Germinal center (tissue), 1 donor: ENCODE results near the gene PRDM2.

Experiments
- DNase-seq: peaks from one replicate; pipeline ENCODE4 v3.0.0; 2012; ENCODE audit warnings: mixed read lengths, low spot score

Gene PRDM2

DNA sequence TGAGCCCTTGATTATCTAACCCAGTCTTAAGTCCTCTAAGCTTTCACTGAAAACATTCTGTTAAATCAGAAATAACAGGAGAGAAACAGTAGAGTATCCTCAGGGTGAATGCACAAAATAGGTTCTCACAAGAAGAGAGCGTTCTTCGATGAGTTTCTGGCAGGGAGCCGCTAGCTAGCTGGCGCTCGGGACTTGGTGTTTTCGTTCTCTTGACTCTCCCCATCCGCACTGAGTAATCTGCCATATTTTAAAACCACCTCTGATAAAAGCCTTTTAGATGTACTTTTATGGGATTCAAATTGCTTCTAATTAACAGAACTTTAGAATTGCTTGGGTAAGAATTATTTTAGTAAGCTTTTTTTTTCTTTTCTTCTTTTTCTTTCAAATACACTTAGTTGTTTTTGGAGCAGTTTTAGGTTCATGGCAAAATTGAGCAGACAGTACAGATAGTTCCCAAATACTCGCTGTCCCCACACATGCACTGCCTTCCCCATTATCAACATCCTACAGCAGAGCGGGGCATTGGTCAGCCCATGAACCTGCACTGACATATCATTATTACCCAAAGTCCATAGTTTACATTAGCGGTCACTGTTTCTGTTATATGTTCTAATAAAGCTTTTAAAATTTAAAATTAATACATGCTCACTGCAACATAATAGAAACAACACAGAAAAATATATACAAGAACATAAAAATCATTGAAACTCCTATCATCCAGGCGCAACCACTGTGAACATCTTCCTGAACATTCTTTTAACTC lies 35.4 kb downstream of the PRDM2 start:
- no peak for DNase-seq

DNA sequence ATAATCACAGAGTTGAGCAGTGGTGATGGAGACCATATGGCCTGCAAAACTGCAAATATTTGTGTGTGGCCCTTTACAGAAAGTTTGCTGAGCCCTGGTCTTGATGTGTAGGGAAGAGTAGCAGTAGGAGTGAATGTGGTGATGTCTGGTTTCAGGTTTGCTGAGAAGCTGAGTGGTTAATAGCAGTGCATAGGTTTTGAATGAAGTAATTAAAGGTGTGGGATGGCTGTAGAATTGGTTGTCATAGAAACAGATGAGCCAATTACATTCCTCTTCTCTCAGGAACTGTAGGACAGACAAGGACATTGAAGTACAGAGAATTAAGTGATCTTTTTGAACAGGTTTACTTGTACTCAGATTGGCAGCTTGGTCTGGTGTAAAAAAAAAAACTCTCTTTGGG lies 37.4 kb downstream of the PRDM2 start:
- DNase-seq = no peak

DNA sequence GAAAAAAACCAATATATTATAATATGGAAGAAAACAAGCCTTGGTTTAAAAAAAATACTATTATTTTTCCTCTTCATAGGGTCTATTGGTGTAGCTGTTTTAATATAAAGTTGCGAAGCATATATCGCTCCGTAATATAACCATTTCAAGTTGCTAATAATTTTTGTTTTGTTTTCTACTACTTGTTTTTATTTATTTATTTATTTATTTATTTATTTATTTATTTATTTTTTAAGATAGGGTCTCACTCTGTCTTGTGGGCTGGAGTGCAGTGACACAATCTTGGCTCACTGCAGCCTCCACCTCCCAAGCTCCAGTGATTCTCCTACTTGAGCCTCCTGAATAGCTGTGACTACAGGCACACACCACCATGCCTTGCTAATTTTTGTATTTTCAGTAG lies 46.4 kb downstream of the PRDM2 start:
- DNase-seq = no peak

DNA sequence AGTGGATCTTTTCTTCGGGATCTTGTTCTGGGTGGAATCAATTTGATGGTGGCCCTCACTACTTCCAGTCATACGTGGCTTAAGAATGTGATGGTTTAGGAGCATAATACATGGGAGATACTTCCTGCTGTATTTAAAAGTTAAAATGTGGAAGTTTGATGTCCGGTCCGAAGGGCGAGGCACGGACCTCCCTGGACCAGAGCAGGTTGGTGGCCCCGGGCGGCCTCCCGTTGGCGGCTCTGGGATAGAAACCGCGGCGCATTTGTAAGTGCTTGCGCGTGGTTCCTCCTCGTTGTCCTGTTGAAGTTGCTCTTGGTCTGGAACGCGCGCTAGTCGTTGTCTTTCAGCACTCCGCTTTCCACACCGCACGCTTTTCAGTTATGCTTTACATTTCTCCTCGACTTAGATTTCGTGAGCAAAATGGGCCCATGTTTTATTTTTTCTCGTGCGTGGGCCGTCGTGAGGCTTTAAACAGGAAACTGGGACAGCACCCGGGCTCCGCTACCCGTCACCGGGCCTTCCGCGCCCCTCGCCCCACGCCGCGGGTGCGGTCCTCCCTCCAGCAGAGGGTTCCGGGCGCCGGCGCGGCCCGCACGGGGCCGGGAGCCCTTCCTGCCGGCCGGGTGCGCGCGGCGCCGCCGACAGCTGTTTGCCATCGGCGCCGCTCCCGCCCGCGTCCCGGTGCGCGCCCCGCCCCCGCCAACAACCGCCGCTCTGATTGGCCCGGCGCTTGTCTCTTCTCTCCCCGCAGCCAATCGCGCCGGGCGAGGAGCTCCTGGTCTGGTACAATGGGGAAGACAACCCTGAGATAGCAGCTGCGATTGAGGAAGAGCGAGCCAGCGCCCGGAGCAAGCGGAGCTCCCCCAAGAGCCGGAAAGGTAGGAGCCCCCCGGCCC lies 48.9 kb downstream of the PRDM2 start:
- peak; percentile 99 for DNase-seq

DNA sequence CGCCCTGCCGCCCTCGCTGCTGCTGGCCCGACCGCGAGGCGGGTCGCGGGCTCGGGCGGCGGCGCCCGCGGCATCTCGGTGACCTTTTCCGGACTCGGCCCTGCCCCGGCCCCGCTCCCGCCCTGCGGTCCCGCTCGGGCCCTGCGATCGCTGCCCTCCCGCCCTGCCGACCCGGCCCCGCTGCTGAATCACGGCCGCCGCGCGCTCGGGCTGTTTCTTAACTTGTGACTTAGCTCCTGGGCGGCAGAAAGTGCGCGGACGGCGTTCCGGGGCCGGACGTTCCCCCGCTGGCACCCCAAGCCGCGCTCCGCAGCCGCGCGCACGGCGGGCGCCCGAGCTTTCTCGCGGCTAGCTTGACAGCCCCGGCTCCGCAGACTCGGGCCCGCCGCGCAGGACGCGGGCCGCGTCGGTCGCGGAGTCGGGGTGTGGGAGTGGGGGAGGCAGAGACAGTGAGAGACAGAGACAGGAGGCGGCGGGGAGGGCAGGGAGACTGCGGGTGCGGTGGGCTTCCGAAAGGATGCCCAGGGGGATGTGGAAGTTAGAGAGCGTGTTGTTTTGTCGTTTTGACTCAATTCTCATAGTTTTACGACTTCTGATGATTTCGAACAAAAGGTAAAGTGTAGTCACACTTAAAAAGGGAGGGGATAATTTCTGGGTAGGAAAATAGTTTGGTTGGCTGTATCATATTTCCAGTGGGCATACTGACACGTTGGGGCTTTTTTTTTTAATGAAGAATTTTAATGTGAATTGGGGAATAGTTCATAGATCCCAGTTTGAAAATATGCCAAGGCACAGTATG lies 49.8 kb downstream of the PRDM2 start:
- DNase-seq = peak; percentile 50

DNA sequence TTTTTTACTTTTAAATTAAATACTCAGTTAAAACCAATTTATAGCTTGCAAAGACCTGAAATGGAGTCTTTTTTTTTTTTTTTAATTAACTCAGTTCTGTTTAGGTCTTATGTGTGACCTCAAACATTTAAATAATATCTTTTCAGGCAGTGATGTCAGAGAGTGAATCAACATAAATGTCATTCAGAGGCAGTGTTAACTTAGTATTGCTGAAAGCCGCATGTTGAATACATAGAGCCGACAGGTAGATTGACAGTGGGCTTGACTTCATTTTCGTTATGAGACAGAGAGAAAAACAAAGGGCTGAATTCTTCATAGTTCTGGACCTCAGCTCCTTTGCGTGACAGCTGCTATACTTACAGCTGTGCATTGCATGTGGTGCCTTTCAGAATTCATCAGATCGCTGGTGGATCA lies 51.5 kb downstream of the PRDM2 start:
- DNase-seq = no peak

DNA sequence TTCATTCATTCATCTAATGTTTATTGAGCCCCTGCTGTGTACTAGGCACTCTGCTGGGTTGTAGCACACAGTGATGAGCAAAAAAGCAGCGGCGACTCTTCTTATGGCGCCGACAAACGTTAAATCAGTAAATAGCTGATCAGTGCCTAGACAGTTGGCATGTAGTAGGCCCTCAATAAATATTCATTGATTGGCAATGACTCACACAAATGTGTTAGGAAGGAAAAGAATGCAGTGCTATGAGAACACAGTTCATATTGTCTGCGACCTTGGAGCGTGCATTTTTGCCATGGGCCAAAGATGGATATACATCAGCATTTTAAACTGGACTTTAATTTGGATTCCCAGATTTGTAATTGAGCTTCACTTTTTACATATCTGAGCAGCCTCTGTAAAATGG lies 52.0 kb downstream of the PRDM2 start:
- DNase-seq = no peak

DNA sequence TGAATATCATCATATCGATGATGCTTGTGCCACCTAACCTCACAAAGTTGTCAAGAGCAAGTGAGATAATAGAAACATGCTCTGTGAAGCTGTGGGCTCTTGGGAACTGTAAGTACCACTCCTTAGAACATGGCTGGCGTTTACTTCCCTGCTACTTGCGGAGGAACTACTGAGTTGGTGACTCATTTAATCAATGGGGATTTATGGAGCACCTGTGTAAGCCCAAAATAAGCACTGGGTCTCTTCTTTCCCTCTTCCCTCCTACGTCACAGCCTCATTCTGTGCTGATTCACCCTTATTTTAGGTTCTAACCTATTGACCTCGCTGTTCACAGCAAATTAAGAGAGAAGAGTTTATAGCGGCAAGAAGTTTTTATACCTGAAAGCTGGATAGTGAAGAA lies 52.9 kb downstream of the PRDM2 start:
- no peak for DNase-seq

DNA sequence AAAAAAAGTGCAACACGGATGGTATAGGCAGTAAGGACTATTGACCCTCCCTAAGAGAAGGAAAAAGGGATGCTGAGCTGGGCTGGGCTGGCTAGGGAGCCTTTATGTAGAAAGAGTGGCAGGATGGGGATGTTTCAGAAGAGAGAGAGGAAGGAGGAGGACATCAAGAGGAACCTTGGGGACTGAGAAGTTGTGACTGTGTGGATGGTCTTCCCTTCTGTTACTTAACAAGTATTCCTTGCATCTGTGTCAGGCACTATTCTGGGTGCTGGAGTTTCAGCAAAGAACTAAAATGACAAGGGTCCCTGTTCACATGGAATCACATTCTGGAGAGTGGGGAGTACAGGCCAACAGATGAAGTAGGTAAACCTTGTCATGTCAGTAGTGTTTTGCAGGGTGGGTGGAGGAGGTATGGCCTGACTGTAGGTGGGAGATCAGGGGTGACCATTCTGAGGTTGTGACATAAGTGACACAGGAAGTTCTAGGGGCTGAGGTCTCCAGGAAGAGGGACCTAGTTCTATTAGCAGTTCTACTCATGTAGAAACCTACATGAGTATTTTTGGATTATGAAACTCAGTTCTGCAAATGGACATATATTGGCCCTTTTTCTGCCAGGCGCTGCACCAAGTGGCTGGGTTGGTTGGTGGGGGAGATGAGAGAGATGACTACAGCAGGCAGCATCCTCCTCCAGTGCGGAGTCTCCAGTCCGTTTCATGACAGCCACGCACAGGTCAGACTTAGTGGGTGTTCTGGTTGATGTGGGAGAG lies 53.8 kb downstream of the PRDM2 start:
- DNase-seq = no peak

DNA sequence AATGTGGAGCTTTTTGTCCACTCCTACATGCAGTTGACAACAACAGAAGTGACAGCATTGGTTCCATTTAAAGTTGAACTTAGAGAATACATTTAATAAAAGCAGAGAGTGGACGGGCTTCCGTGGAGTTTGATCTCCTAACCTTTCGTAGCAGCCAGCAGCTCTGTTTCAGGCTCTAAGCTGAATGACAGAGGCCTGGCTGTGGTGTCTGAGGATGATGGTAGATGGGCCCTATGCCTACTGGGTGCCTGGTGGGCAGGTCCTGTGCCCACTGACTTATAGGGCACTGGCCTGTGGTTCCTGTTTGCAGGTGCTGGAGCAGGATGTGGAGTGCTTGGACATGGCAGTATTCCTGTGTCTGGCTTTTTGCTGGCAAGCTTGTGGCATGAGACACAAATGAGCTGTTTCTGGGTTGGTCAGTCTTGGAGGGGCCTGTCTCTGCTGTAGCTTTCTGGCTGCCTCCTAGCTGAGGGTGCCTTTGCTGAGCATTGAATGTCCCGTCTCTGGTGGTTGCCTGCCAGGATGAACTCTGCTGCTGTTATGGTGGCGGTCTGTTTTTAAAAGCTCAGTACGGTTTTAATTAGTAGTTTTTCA lies 54.6 kb downstream of the PRDM2 start:
- DNase-seq = no peak

DNA sequence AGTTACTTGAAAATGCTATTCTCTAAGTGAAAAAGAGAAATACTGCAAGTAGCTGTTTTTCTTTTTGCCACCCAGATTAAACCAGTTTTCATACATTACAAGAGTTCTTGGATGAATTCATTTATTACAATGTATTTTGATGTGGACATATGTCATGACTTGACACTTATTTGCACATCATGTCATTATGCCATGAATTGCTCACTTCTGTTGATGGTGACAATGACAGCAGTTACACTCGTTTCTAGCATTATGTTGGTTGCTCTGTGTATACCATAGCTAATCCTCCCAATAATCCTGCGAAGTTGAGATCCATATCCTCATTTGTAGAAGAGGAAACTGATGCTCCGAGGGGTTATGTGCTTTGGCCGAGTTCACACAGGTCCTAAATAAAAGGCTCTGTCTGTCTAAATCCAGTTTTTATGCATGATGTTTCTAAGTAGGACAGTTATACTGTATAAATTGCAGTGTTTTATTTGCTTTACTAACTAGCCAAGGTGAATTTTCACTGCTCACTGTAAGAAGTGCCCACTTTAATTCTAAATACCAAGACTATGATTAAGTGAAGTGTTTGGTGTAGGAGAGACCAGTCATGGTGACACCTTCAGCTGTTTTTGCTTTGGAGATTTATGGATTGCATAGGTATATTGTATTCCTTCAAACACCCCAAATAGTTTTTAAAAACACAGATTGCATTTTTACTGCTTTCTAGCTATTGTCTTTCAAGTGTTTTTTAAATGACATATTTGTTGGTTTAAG lies 56.7 kb downstream of the PRDM2 start:
- no peak for DNase-seq

DNA sequence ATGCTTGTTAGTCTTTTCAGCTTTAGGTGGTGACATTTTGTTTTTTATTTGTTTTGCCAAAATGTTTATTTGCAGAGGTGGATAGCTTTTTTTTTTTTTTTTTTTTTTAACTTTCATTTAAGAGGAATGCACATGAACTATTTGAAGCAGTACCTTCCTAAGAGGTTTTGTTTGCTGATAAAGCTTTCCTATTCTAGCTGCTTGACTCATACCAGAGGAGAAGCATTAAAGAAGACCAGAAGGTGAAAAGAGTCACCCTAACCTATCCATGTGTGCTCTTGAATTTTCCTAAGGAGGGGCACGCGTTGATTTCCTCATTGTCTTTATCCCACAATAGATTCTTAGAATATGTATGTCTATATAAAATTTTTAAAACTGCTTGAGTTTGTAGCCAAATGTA lies 57.7 kb downstream of the PRDM2 start:
- no peak for DNase-seq

DNA sequence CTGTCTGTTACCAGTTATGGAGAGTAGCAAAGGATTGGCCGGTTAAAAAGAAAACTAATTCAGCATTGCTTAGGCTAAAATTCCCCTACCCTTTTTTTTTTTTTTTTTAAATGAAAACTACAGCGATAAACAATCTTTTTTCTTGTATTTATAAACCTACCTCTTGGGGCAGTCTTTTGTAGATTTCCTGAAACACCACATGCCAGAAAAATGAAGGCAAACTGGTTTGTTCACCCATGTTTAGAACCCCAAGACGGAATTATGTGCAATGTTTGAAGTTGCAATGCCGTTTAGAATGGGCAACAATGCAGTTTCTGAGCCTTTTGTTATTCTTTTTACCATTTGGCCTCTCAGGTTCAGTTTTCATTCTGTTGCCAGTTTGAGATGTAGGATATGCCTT lies 59.1 kb downstream of the PRDM2 start:
- DNase-seq = no peak

DNA sequence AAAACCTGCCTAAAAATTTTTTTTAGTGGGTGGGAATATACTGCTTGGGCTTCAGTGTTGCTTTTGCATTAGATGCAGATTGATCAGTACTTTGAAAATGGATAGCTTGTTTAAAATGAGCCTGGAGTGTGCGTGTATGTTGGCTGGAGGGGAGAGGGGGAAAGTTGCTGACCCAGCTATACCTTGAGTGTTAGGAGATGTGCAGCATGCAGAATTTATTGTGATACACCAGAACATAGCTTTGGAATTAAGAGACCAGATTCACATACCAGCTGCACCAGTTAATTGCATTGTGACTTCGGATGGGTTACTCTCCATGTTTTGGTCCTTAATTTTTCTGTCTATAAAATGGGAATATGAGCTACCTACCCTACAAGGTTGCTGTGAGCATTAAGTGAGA lies 60.4 kb downstream of the PRDM2 start:
- no peak for DNase-seq

DNA sequence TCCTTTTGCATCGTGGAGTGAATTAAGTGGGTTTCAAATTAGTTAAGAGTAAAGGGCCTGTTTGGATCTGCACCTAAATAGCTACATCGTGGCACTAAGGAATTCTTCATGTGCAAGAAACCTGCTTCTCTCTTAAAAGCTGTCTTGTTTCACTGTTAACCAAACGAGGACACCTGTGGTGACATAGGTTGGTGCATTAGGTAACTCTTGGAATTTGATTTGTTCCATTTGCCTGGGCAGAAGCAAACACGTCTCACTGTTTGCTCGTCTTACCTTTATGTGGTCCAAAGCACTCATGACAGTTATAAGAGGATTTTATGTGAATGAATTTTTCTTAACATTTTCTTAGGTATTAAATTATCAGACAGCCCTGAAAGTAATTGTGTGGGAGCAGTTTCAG lies 60.9 kb downstream of the PRDM2 start:
- DNase-seq = no peak

DNA sequence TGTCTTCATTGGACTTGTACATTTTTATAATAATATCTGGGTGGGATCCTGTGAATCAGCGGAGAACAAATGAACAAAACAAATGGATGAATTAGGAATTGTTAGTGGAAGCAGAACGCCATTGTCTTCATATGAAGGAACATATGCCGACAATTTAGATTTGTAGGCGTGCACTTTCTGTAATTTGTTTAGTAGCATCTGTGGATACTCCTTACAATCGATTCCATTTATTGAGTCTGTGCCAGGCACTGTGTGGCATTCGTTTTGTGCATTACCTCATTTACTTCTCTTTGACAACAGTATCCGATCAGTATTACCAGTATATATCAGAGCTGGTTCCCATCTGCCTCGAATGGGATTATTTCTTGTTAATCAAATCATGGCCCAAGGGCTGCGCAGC lies 61.9 kb downstream of the PRDM2 start:
- DNase-seq = no peak

DNA sequence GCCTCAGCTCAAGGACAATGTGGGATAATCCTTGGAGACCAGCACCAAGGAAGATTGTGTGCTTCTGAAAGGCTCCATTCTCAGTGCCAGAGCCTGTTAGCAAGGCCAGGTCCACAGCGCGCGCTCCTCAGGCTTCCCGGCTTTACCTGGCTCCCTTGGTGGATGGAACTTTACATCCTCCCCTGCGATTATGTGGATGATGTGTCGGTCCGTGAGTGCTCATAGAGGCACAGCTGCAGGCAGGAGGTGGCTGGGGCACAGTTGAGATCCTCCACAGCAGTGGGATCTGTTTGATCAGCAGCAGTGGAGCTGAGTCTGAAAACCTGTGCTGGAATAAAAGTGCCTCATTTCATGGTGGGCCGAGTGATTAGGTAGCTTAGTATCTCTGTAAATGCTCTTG lies 62.7 kb downstream of the PRDM2 start:
- DNase-seq = no peak

DNA sequence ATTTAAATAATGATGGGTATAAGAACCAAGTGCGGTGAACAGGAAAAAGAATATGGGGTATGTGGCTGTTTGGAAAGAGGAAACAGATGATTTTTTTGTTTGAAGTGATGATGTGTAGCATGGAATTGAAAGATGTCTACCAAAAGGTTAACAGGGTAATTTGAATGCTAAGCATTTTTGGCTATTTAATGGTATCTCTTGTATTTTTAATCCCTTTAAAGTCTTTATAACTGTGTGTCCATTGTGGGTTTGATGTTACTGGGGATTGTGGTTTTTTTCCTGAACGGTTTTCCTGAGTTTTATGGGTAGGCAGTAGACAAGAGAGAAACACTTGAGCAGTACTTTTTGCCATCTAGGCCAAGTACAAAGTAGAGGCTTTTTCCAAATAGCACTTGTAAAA lies 63.2 kb downstream of the PRDM2 start:
- no peak for DNase-seq

DNA sequence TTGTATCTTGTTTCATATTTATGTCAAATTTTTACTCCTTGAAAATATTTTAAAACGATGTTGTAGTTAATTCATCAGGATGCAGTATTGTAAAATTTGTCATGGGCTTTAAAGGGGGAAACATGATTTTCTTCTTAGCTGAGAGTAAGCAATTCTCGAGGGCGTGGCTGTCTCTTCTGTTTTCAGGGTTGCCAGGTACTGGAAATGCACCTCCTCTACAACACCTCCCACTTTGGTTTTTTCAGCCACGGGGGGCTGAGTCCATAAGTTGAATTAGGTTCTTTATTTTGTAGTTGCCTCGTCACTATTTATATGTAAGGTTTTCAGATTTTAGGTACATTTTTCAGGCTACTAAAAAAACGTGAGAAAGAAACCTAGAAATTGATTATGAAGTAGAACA lies 64.0 kb downstream of the PRDM2 start:
- DNase-seq = no peak

DNA sequence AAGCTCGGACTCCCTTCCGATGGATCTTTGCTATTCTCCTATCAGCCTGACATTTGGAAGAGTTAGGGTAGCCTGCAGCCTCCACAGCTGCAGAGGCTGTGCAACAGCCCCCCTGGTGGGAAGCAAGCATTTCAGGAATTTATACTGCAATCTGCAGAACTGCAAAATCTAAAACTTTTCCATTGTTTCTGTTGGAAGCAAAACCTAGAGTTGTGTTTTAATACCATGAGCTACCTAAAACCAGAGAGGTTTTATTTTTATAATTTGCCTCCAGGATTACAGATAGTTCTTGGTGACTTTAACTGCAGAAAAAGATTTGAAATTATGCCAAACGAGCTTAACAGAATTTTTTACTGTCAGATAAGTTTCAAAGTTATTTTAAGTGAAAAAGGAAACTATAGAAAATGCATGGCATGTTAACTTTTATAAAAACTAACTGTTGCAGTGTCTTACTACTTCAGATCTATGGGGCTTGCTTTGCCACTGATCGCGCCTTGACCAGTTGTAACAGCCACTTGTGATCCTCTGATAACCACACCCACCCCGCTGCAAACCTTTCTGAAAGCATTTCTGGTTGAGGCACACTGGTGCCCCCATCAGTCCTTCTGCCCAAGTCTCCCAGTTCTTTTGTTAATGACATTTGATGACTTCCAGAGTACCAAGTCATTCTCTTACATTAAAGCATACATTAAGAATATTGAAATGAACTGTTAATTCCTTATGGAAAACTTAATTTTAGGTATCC lies 64.8 kb downstream of the PRDM2 start:
- DNase-seq = no peak
